CD4-positive, alpha-beta T cell treated with Interleukin-15 for 4 hours (primary cell): ENCODE measurements around the gene B3GALT4.
"Not testable (repeated sequence)": the region's sequence is repeated elsewhere in the genome, so short reads cannot be mapped to it uniquely, and the experiment has no call there.

Experiments used
- DNase-seq: peaks from one replicate; pipeline ENCODE4 v3.0.0-alpha.2; 2020; ENCODE audit warnings: low spot score

The B3GALT4 gene

GRCh38 chr6:33276864-33277662, at the start of gene B3GALT4:
Gene B3GALT4, plus strand, starts transcription at chr6:33277123. Its CDS starts 297 bp downstream, at chr6:33277420.
- DNase-seq = peak; percentile 69

- no peak for DNase-seq
These were observed 41.7 kb upstream of the B3GALT4 start for GRCh38 chr6:33235221-33235634.

- no peak for DNase-seq
These were observed 40.6 kb upstream of the B3GALT4 start for GRCh38 chr6:33236328-33236727.

GRCh38 chr6:33236852-33237251, 40.1 kb upstream of the B3GALT4 start:
- DNase-seq = no peak

GRCh38 chr6:33237741-33238140, 39.2 kb upstream of the B3GALT4 start:
- DNase-seq = no peak

- no peak for DNase-seq
These were observed 35.0 kb upstream of the B3GALT4 start for GRCh38 chr6:33241968-33242367.

GRCh38 chr6:33243476-33243875, 33.4 kb upstream of the B3GALT4 start:
- DNase-seq = no peak

GRCh38 chr6:33247977-33248642, 28.8 kb upstream of the B3GALT4 start:
- DNase-seq = peak; percentile 91

GRCh38 chr6:33248643-33248931, 28.3 kb upstream of the B3GALT4 start:
- DNase-seq = peak; percentile 19

- peak; percentile 98 for DNase-seq
These were observed 27.8 kb upstream of the B3GALT4 start for GRCh38 chr6:33248932-33249731.

- DNase-seq = no peak
These were observed 26.9 kb upstream of the B3GALT4 start for GRCh38 chr6:33249732-33250630.

- DNase-seq = no peak
These were observed 26.2 kb upstream of the B3GALT4 start for GRCh38 chr6:33250731-33251130.

- DNase-seq = no peak
These were observed 25.4 kb upstream of the B3GALT4 start for GRCh38 chr6:33251395-33252012.

- DNase-seq = no peak
These were observed 24.2 kb upstream of the B3GALT4 start for GRCh38 chr6:33252759-33253158.

GRCh38 chr6:33254591-33254990, 22.3 kb upstream of the B3GALT4 start:
- DNase-seq = no peak

GRCh38 chr6:33259032-33259431, 17.9 kb upstream of the B3GALT4 start:
- DNase-seq = no peak

- DNase-seq = not testable (repeated sequence)
These were observed 14.4 kb upstream of the B3GALT4 start for GRCh38 chr6:33262490-33262889.

- no peak for DNase-seq
These were observed 12.9 kb upstream of the B3GALT4 start for GRCh38 chr6:33264015-33264414.

GRCh38 chr6:33271117-33271467, 5.8 kb upstream of the B3GALT4 start:
- no peak for DNase-seq

- DNase-seq = peak; percentile 96
These were observed 5.3 kb upstream of the B3GALT4 start, which contains the start of the genes RPS18 and VPS52 for GRCh38 chr6:33271468-33272274. Gene RPS18, plus strand, starts transcription at chr6:33272075. Its CDS starts 45 bp downstream, at chr6:33272120. Gene VPS52, minus strand, starts transcription at chr6:33271876. Its CDS starts 201 bp downstream, at chr6:33271675.
